GM12891 (cell line): ENCODE data around the gene LCN15.
"Not testable (repeated sequence)": the region's sequence is repeated elsewhere in the genome, so short reads cannot be mapped to it uniquely, and the experiment has no call there.

ENCODE experiments used
- DNase-seq: peaks from one replicate; pipeline ENCODE4 v3.0.0; 2011; ENCODE audit warnings: low spot score; ENCODE audit not compliant: insufficient read length
- FAIRE-seq: peaks from 2 replicates; lab custom pipeline; 2011; peaks lifted over from hg19 to GRCh38; lab: Jason Lieb, UNC
- PAX5 ChIP-seq: IDR thresholded peaks from 2 replicates; pipeline ENCODE4 v1.6.1; 2011; ENCODE audit warnings: low read length, moderate library complexity, mild to moderate bottlenecking; ENCODE audit not compliant: insufficient read depth, severe bottlenecking
- POLR2A ChIP-seq: IDR thresholded peaks from 2 replicates; pipeline ENCODE4 v1.6.1; 2011; ENCODE audit warnings: low read depth, low read length, control low read depth
- POLR2AphosphoS5 ChIP-seq: IDR thresholded peaks from 2 replicates; pipeline ENCODE4 v1.6.1; 2011; ENCODE audit warnings: low read depth, low read length, control low read depth
- POU2F2 ChIP-seq: IDR thresholded peaks from 2 replicates; pipeline ENCODE4 v1.6.1; 2011; ENCODE audit warnings: low read depth, mild to moderate bottlenecking, control low read depth, low read length, moderate library complexity
- SPI1 ChIP-seq: IDR thresholded peaks from 2 replicates; pipeline ENCODE4 v1.6.1; 2011; ENCODE audit warnings: low read depth, low read length, control low read depth
- TAF1 ChIP-seq: IDR thresholded peaks from 2 replicates; pipeline ENCODE4 v1.6.1; 2011; ENCODE audit warnings: low read depth, low read length, control low read depth

LCN15 gene

DNA sequence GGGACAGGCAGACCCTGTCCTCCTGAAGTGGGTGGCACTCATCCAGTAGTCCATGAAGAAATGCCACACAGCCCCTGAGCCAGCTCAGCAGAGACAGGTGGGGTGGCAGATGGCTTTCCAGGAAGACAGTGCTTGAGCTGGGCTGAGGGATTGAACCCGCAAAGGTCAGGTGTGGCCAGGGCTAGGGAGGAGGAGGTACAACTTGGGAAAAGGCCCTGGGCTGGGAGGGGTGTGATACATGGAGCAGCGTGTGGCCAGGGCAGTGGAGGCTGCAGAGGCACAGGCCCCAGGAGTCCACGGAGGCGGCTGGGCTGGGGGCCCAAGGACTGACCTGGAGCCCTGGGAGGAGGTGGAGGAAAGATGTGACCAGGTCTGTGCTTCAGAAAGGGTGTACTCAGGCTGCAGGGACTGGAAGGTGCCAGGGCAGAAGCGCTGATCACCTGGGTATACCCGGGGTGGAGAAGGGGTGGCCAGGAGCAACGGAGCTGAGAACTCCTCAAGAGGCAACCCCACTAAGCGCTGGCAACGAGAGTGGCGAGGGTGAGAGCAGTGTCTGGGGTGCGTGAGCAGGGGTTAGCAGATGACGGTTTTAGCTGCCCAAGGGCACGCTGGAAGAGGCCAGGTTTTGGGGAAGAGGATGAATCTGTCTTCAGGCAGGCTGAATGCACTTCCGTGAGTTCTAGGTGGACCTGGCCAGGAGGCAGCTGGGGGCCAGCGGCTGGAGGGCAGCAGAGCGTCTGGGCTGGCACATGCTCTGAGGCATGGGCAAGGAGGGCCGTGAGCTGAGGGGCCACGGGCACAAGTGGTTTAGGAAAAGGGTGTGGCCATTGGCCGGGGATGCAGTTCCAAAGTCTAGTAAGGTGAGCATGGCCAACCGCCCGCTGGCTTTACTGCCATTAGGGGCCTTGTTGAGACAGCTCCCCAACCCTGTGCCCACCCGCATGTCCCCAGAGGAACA is 39.5 kb upstream of the LCN15 start:
- FAIRE-seq: no peak
- TF ChIP-seq PAX5 (no peak), POLR2AphosphoS5 (no peak), TAF1 (no peak), SPI1 (no peak), POU2F2 (no peak), POLR2A (no peak)

DNA sequence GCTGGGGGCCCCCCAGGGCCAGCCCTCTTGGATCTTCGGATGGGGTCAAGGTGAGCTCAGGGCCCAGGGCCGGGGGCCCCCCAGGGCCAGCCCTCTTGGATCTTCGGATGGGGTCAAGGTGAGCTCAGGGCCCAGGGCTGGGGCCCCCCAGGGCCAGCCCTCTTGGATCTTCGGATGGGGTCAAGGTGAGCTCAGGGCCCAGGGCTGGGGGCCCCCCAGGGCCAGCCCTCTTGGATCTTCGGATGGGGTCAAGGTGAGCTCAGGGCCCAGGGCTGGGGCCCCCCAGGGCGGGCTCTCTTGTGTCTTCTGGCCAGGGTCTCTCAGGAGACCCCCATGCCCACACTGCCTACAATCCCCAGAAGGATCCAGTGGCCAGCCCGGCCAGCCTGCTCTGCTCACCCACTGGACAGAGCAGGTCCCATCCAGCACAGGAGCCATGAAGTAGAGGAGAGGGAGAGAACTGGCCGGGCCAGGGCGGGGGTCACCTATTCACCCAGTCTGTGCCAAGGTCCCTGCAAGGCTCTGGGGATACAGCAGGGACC is 38.8 kb upstream of the LCN15 start:
- not testable (repeated sequence) for FAIRE-seq, DNase-seq

More for the DNA sequence above, 39.5 kb upstream of the LCN15 start:
- DNase-seq: no peak

DNA sequence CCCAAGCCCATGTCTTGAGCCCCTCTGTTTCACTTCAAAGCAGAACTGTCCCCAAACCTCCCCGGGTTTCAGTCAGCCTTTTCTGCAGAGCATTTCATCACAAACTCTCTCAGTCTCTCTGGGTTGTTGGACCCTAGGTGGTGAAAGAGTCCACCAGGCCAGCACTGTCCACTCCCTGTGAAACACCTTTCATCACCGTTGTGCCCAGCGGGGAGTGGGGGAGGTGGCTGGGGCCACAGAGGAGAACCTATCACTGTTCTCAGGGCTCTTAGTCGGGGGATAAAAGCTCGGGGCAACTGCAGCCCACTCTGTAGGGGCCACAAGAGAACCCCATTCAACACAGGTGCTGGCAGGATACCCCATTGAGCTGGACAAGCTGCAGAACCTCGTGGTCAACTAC is 38.0 kb upstream of the LCN15 start:
- TF ChIP-seq POLR2A: no peak
- no peak for TF ChIP-seq POU2F2
- no peak for TF ChIP-seq TAF1
- TF ChIP-seq POLR2AphosphoS5: no peak
- TF ChIP-seq PAX5: no peak
- TF ChIP-seq SPI1: no peak
- DNase-seq: no peak
- no peak for FAIRE-seq

DNA sequence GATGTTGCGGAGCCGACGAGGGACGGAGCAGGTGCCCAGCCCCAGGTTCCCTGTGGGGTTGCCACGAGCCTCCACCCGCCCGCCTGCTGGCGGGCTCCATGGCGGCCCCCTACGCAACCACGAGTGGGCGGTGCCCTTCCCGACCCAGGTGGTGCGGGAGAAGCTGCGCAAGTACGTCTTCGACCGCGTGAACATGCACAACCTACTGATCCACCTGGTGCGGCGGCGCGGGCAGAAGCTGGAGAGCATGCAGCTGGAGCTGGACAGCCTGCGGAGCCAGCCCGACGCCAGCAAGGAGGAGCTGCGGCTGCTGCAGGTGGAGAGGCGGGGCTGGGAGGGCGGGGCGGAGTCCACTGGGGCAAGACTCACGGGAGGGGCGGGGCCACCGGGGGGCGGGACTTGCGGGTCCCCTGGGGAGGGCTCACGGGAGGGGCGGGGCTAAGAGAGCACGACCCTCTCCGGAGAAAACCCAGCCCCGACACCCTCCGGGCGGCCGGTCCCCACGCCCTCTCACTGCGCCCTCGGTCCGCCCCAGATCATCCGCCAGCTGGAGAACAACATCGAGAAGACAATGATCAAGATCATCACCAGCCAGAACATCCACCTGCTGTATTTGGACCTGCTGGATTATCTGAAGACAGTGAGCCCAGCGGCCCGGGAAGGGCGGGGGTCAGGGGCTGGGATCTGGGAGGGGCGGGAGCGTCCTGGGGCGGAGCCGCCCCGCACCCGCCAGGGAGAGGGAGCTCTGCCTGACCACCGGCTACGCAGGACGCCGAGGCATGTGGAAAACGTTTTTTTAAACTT is 35.7 kb upstream of the LCN15 start:
- TF ChIP-seq POLR2A (no peak), POLR2AphosphoS5 (no peak), TAF1 (no peak), PAX5 (no peak), SPI1 (no peak), POU2F2 (no peak)
- DNase-seq (peak; percentile 92), FAIRE-seq (peak; percentile 66)

DNA sequence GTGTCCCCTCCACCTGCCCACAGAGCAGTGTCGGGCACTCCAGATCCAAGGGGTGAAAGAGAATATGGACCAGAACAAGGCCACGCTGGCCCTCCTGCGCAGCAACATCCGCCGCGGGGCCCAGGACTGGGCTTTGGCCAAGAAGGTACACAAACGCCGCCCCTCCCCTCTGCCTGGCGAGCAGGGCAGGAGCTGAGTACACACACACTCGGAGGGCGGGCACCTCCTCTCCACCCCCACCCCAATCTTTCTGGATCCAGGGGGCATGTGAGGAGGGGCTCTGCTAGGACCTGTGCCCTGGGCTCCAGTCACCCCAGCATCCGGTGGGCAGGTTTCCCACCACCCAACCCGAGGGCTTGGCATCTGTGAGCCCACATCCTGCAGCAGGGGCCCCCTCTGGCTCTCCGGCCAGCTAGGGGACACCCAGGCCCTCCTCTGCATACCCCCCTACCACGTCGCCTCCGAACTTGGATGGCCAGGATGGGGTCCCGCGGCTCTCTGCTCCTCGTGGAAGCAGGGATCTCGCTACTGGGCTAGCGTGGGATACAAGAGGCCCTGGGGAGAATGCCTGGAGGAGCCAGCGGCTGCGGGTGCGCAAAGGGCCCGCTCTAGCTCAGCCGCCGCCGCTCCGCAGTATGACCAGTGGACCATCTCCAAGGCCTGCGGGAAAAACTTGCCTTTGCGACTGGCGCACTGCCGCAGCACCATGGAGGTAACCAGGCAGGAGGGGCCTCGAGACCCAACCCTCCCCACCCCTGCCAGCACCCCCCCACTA is 34.9 kb upstream of the LCN15 start:
- DNase-seq: no peak
- no peak for FAIRE-seq
- TF ChIP-seq TAF1: no peak
- no peak for TF ChIP-seq POU2F2
- TF ChIP-seq SPI1: no peak
- no peak for TF ChIP-seq POLR2AphosphoS5
- no peak for TF ChIP-seq POLR2A
- TF ChIP-seq PAX5: no peak

DNA sequence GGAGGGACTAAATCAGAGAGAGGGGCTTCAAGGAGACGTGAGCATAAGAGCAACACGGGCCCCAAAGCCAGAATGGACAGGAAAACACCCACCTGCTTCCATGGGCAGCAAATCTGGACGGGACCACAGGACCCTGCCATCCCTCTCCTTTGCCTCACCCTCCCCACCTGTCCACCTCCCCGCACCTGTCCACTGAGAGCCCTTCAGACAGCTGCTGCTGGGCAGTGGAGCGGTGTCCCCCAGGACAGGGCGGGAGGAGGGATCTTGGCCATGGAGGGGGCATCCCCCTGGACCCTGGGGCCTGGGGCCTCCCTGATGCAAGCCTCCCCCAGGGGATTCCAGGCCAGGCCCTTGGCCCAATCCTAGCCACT is 34.4 kb upstream of the LCN15 start:
- no peak for FAIRE-seq
- no peak for DNase-seq
- TF ChIP-seq POLR2AphosphoS5 (no peak), POLR2A (no peak), PAX5 (no peak), TAF1 (no peak), POU2F2 (no peak), SPI1 (no peak)

DNA sequence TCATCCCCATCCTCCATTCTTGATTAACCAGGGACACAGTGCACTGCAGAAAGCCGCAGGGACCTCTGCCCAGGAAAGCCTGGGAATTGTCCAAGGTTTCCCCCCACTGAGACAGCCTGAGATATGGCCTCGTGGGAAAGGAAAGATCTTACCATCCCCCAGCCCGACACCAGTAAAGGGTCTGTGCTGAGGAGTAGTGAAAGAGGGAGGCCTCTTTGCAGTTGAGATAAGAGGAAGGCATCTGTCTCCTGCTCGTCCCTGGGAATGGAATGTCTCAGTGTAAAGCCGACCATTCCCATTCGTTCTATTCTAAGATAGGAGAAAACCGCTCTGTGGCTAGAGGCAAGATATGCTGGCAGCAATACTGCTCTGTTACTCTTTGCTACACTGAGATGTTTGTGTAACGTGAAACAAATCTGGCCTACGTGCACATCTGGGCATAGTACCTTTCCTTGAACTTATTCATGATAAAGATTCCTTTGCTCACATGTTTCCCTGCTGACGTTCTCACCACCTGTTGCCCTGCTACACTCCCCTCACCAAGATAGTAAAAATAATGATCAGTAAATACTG is 32.5 kb upstream of the LCN15 start:
- DNase-seq, FAIRE-seq: not testable (repeated sequence)

DNA sequence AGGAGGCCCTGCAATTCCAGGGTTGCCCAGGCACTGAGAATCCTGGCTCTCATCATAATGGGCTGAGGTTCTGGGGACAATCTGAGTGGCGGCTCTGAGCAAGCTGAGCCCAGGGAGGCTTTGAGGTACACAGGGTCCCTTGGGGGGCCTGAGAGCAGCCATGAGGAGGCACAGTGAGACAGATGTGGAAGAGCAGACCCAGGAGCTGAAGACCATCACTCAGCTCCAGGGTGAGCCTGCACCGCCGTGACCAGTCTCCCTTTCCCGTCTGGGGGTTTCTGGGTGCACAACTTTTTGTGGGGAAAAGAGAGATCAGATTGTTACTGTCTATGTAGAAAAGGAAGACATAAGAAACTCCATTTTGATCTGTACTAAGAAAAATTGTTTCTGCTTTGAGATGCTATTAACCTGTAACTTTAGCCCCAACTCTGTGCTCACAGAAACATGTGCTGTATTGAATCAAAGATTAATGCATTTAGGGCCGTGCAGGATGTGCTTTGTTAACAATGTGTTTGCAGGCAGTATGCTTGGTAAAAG is 32.0 kb upstream of the LCN15 start, which contains the start of gene CCDC183:
CCDC183 (plus strand) TSS at position 101 of the 537 bp plus-strand sequence; CDS start at position 161, 60 bp downstream.
- no peak for TF ChIP-seq POLR2AphosphoS5
- TF ChIP-seq TAF1: no peak
- TF ChIP-seq POU2F2: no peak
- no peak for TF ChIP-seq SPI1
- no peak for TF ChIP-seq POLR2A
- no peak for TF ChIP-seq PAX5
- no peak for DNase-seq
- FAIRE-seq: no peak

DNA sequence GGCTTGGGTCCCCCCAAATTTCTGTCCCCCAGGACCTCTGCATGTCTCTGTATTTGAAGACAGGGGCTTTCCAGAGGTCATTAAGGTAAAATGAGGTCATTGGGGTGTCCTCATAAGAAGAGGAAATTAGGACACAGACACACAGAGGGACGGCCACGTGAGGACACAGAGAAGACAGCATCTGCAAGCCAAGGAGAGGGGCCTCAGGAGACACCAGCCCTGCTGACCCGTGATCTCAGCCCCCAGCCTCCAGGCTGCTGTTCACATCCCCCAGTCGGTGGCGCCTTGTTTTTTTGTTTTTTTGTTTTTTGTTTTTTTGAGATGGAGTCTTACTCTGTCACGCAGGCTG is 30.7 kb upstream of the LCN15 start:
- no peak for FAIRE-seq
- DNase-seq: no peak
- TF ChIP-seq PAX5 (no peak), POU2F2 (no peak), POLR2AphosphoS5 (no peak), TAF1 (no peak), POLR2A (no peak), SPI1 (no peak)
